A673 (cell line): Measurements from ENCODE around the gene RALGPS1.

ENCODE experiments used
- CTCF ChIP-seq: fragments of 300-800, 200-600 bp; sonication (generic); conservative IDR thresholded peaks from 2 replicates; pipeline ENCODE4 v1.5.1; 2017; ENCODE audit warnings: low read depth, mild to moderate bottlenecking, antibody characterized with exemption, low read length, moderate library complexity, mixed read lengths
- EZH2 ChIP-seq: fragments of 200-600 bp; sonication (generic); IDR thresholded peaks from 2 replicates; pipeline ENCODE4 v1.6.1; 2017; ENCODE audit warnings: borderline replicate concordance, low read depth, mild to moderate bottlenecking, mixed read lengths, antibody characterized with exemption, low read length; ENCODE audit not compliant: poor library complexity, severe bottlenecking

GRCh38 chr9:127135056-127135745, 220.6 kb downstream of the RALGPS1 start:
- no peak for TF ChIP-seq CTCF
- no peak for TF ChIP-seq EZH2
